Measurements from ENCODE around the gene TAF6. TPM values are rescaled to one million over a fixed set of nuclear protein-coding genes. Genes with fewer than 3 reads are reported as not detected.

TAF6 gene
- total and polyA plus RNA-seq, 8 donors: 43.5 to 69.2 (median 57.5) TPM

GRCh38 chr7:100109521-100110163 lies 9.5 kb downstream of the TAF6 start:
- Histone ChIP-seq H3K9me3 (no peaks in the 10 kb centered on the region), H3K27me3 (no peaks in the 10 kb centered on the region), H3K36me3 (peaks cover 0 to 97% of the 10 kb centered on the region in 2 donors), H3K27ac (no peak overlapping the region), H3K4me1 (no peaks in the 10 kb centered on the region), H3K4me3 (no peak overlapping the region)
- intact Hi-C loops (cut with DNase I): no loop called here
- no peak for TF ChIP-seq CTCF (IDR thresholded peaks at IDR 0.05)
- peak in 1 of 4 donors; percentile 47 for DNase-seq
- ATAC-seq: no peak

DNA sequence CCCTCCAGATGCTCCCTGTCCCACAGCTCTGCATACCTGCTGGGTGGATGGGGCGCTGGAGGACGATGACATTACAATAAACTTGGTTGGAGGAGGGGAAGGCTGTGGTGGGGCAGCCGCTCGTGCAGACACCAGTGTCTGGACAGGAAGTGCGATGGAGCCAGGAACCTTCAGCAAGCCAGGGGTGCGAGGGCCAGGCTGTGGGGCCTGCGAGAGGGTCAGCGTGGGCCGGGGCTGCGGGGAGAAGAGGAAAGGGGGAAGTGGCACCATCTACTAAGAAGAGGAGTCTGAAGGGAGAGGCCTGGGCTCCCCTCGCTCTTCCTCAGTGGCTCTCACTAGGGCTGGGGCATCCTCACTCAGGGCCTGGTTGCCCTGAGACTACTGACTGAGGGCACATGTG lies 11.3 kb downstream of the TAF6 start:
- DNase-seq: peak in 1 of 4 donors; percentile 63
- H3K27me3 ChIP-seq: no peaks in the 10 kb centered on the region
- H3K27ac ChIP-seq: no peak overlapping the region
- H3K9me3 ChIP-seq: no peaks in the 10 kb centered on the region
- H3K36me3 ChIP-seq: peaks cover 0 to 99% of the 10 kb centered on the region in 2 donors
- no peak for ATAC-seq
- no peaks in the 10 kb centered on the region for H3K4me1 ChIP-seq
- TF ChIP-seq CTCF (IDR thresholded peaks at IDR 0.05): no peak
- intact Hi-C loops (cut with DNase I): no loop called here
- H3K4me3 ChIP-seq: no peak overlapping the region

DNA sequence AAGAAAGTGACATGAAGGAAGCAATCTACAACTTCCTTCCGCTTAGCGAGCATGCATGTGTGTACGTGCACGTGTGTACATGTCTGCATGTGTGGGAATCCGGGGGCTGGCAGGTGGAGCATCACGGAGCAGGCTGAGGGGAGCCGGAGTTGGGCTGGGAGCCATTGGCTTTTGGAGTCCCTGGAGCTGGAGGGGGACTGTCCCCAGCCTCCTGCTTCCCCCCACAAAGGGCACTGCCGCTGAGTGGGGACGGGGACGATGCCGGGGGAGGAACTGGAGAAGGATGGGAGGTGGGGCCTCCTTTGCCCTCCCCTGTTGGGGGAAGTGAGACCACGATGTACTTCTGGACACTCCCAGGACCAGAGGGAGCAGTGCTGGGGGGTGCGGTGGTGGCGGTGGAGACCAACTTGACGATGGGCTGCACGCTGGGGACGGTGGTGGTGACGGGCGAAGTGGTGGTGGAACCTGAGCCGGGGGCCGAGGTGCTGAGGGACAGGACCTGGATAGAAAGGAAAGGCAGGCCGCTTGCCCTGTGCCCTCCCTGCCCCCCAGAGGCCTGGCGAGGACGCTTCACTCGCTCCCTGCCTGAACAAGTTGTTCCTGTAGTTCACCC lies 11.9 kb downstream of the TAF6 start:
- Histone ChIP-seq H3K27ac (no peak overlapping the region), H3K27me3 (no peaks in the 10 kb centered on the region), H3K4me1 (peaks cover 4% of the 10 kb centered on the region in 2 donors), H3K36me3 (peaks cover 0 to 92% of the 10 kb centered on the region in 2 donors), H3K9me3 (no peaks in the 10 kb centered on the region), H3K4me3 (no peak overlapping the region)
- intact Hi-C loops (cut with DNase I): no loop called here
- DNase-seq: peak in 1 of 4 donors; percentile 69
- TF ChIP-seq CTCF (IDR thresholded peaks at IDR 0.05): no peak
- ATAC-seq: no peak

DNA sequence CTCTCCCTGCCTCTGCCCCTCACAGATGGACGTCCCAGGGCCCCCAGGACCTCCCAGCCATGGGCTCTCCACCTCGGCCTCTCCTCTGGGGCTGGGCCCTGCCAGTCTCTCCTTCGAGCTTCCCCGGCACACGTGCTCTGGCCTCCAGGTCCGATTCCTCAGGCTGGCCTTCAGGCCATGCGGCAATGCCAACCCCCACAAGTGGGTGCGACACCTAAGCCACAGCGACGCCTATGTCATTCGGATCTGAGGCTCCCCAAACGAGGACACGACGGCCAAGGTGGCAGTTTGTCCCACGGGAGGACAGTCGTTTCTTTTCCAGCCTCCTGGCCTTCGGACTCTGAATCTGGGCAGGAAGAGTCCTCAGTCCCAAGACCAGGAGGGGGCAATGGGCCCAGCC lies 12.5 kb downstream of the TAF6 start:
- ATAC-seq: no peak
- no peak for DNase-seq
- no peak overlapping the region for H3K27ac ChIP-seq
- H3K27me3 ChIP-seq: no peaks in the 10 kb centered on the region
- intact Hi-C loops (cut with DNase I): no loop called here
- peaks cover 0 to 86% of the 10 kb centered on the region in 2 donors for H3K36me3 ChIP-seq
- peaks cover 4 to 8% of the 10 kb centered on the region in 2 donors for H3K4me1 ChIP-seq
- no peak overlapping the region for H3K4me3 ChIP-seq
- TF ChIP-seq CTCF (IDR thresholded peaks at IDR 0.05): no peak
- H3K9me3 ChIP-seq: no peaks in the 10 kb centered on the region

- no peak for TF ChIP-seq CTCF (IDR thresholded peaks at IDR 0.05)
- H3K36me3 ChIP-seq: peaks cover 0 to 75% of the 10 kb centered on the region in 2 donors
- H3K9me3 ChIP-seq: no peaks in the 10 kb centered on the region
- DNase-seq (no peak), ATAC-seq (no peak)
- no peak overlapping the region for H3K27ac ChIP-seq
- no peaks in the 10 kb centered on the region for H3K27me3 ChIP-seq
- H3K4me1 ChIP-seq: peaks cover 4 to 8% of the 10 kb centered on the region in 2 donors
- intact Hi-C loops (cut with DNase I): no loop called here
- H3K4me3 ChIP-seq: no peak overlapping the region
Measured at GRCh38 chr7:100105534-100105933, 13.6 kb downstream of the TAF6 start.
